ENCODE data around the gene UBE2M. TPM values are rescaled to one million over a fixed set of nuclear protein-coding genes. Genes with fewer than 3 reads are reported as not detected.
A peak's percentile ranks its signal among the peaks of the same experiment; 100 is the strongest.

Gene UBE2M
- total and polyA plus RNA-seq, 9 donors: 13.8 to 110 (median 62.6) TPM

DNA sequence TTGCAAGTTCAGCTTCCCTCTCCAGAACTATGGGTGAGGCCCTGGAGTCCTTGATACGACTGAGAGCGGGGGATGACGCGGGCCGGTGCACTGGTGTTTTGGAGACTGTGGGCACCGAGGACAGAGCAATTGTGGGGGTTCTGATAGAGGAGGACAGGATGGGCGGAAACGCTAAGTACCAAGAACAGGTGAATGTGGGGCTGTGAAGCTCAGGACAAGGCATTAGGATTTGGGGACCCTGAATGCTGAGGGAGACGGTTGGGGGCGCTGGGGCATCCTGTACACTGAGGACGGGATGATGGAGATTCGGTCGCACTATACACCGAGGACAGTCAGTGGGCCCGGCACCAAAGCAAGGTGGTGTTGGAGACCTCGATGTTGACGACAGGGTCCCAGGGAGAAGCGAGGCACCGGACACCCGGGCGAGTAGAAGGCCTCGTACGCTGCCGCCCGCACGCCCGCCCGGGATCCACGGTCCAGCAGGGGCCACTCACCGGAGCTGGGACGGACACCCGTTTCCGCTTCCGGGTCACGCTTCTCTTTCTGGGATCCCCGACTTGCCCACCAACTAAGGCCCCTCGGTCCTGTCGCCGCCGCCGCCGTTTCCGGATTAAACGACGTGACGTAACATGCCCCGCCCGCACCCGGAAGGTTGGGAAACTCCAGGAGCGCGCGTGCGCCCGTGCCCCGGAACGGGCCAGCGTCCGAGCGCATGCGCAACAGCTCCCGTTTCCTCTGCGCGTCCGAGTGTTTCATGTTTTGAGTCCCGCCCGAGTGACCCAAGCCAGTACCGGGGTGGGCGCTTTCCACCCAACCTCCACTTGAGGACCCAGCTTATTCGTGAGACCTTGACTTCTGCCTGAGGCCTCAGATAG lies 3.7 kb downstream of the UBE2M start, which contains the start of gene CHMP2A:
CHMP2A (minus strand) TSS at position 612 of the 875 bp plus-strand sequence. CDS start 893 bp downstream, outside the sequence.
- 1% methylated on average over 55 to 69 of the region's 69 CpGs for WGBS, 3 donors
- H3K4me1 ChIP-seq (ENCODE audit: insufficient read depth): peaks cover 16% of the 10 kb centered on the region
- H3K27ac ChIP-seq: peak within 1 kb of the TSS; percentile 78 to 95
- peak within 1 kb of the TSS; percentile 84 for H3K4me3 ChIP-seq
- peak; percentile 99 for DNase-seq
- no peaks in the 10 kb centered on the region for H3K36me3 ChIP-seq
- intact Hi-C loops (cut with DNase I): no loop called here
- H3K9me3 ChIP-seq: no peaks in the 10 kb centered on the region
- TF ChIP-seq CTCF (IDR thresholded peaks at IDR 0.05) (peak in 1 of 3 donors; percentile 23), EP300 (IDR thresholded peaks at IDR 0.05) (peak; percentile 66), POLR2A (IDR thresholded peaks at IDR 0.05) (peak; percentile 84)
- H3K27me3 ChIP-seq: no peaks in the 10 kb centered on the region

GRCh38 chr19:58553799-58554493 lies 4.5 kb downstream of the UBE2M start:
- Histone ChIP-seq H3K27me3 (no peaks in the 10 kb centered on the region), H3K4me3 (peak overlapping the region; percentile 84), H3K9me3 (no peaks in the 10 kb centered on the region), H3K4me1 (ENCODE audit: insufficient read depth) (peaks cover 14% of the 10 kb centered on the region), H3K27ac (peak overlapping the region; percentile 9 to 95), H3K36me3 (no peaks in the 10 kb centered on the region)
- TF ChIP-seq CTCF (IDR thresholded peaks at IDR 0.05) (no peak), EP300 (IDR thresholded peaks at IDR 0.05) (no peak), POLR2A (IDR thresholded peaks at IDR 0.05) (no peak)
- WGBS, 3 donors: 19 to 37% (median 21%) methylated on average over 18 of the region's 18 CpGs
- peak in 3 of 5 donors; percentile 55 to 68 (median 59) for DNase-seq
- intact Hi-C loops (cut with DNase I): no loop called here

DNA sequence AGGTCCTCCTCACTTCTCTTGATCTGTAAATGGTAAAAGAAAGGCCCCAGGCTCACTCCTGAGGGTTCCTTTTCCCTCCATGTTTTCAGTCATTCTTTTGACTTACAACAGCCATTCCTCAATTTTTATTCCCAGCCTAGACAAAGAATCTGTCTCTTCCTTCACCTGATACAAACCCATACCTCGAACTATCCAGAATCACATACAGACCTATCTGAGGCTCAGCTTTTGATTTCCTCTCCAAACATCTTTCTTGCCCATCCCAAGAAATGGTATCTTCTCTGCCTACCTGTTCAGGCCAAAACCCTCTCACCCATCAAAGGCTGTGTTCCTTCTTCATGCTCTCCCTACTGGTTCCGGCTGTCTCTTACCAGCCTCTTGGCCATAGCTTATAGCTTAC lies 5.8 kb downstream of the UBE2M start:
- Histone ChIP-seq H3K27me3 (no peaks in the 10 kb centered on the region), H3K27ac (no peak overlapping the region), H3K36me3 (no peaks in the 10 kb centered on the region), H3K9me3 (no peaks in the 10 kb centered on the region), H3K4me3 (no peak overlapping the region), H3K4me1 (ENCODE audit: insufficient read depth) (peaks cover 14% of the 10 kb centered on the region)
- intact Hi-C loops (cut with DNase I): no loop called here
- WGBS, 3 donors: 79 to 87% (median 87%) methylated on average over 2 of the region's 2 CpGs
- TF ChIP-seq CTCF (IDR thresholded peaks at IDR 0.05) (no peak), EP300 (IDR thresholded peaks at IDR 0.05) (no peak), POLR2A (IDR thresholded peaks at IDR 0.05) (no peak)
- no peak for DNase-seq

- WGBS, 3 donors: 90% methylated on average over 18 of the region's 18 CpGs
- Histone ChIP-seq H3K4me1 (ENCODE audit: insufficient read depth) (peaks cover 14% of the 10 kb centered on the region), H3K27ac (no peak overlapping the region), H3K9me3 (no peaks in the 10 kb centered on the region), H3K27me3 (no peaks in the 10 kb centered on the region), H3K36me3 (no peaks in the 10 kb centered on the region), H3K4me3 (no peak overlapping the region)
- intact Hi-C loops (cut with DNase I): no loop called here
- TF ChIP-seq POLR2A (IDR thresholded peaks at IDR 0.05) (no peak), EP300 (IDR thresholded peaks at IDR 0.05) (no peak), CTCF (IDR thresholded peaks at IDR 0.05) (no peak)
- no peak for DNase-seq
These were observed 6.6 kb downstream of the UBE2M start for GRCh38 chr19:58551577-58552471.
